NCI-H2196 treated with DMSO at 0.1 percent for 48 hours (cell line): ENCODE results near the gene CUX1.
A peak's percentile ranks its signal among the peaks of the same experiment; 100 is the strongest.
"Not testable (repeated sequence)": the region's sequence is repeated elsewhere in the genome, so short reads cannot be mapped to it uniquely, and the experiment has no call there.

Experiments
- DNase-seq: peaks from one replicate; lab custom pipeline; 2025; ENCODE audit not compliant: unreplicated experiment; lab: John Stamatoyannopoulos, UW

CUX1 gene

DNA sequence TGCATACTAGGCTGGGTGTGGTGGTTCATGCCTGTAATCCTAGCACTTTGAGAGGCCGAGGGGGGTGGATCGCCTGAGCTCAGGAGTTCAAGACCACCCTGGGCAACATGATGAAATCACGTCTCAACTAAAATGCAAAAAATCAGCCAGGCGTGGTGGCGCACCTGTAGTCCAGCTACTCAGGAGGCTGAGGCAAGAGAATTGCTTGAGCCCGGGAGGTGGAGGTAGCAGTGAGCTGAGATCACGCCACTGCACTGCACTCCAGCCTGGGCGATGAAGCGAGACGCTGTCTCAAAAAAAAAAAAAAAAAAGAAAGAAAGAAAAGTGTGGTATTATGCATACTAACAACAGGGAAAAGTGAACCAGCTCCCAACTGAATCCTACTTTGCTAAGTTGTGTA, 19.3 kb upstream of the CUX1 start:
- not testable (repeated sequence) for DNase-seq

DNA sequence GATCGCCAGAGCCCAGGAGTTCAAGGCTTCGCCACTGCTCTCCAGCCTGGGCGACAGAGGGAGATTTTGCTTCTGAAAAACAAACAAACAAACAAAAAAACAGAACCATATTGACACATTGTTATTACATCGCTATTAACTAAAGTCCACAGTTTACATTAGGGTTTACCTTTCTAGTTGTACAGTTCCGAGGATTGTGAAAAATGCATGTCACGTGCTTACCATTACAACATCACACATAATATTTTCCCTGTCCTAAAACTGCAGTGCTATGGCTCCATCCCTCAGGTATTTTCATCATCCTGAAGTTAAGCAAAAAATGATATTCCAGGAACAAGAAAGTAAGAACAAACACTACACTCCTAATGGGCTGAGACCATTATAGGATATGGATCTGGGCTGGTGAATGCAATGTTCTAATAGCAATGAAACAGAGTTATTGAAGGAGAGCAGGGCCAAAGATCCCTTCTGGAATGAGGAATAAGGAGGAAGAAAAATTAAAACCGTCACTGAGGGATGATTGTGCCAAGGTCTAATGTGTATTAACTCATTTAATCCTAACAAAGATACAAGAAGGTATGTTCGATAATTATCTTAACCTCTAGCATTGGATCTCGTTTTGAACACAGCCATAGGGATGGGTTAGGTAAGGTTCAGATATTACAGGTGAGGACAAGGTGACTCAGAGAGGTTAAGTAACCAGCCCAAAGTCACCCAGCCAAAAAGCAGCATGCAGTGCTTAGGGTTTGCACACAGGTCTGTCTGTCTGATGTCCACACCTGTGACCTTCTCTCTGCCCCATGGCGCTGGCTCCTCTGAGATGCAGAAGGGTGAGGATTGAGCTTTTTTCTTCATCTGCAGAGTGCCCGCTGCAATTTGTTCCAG, 14.0 kb upstream of the CUX1 start:
- DNase-seq: no peak

DNA sequence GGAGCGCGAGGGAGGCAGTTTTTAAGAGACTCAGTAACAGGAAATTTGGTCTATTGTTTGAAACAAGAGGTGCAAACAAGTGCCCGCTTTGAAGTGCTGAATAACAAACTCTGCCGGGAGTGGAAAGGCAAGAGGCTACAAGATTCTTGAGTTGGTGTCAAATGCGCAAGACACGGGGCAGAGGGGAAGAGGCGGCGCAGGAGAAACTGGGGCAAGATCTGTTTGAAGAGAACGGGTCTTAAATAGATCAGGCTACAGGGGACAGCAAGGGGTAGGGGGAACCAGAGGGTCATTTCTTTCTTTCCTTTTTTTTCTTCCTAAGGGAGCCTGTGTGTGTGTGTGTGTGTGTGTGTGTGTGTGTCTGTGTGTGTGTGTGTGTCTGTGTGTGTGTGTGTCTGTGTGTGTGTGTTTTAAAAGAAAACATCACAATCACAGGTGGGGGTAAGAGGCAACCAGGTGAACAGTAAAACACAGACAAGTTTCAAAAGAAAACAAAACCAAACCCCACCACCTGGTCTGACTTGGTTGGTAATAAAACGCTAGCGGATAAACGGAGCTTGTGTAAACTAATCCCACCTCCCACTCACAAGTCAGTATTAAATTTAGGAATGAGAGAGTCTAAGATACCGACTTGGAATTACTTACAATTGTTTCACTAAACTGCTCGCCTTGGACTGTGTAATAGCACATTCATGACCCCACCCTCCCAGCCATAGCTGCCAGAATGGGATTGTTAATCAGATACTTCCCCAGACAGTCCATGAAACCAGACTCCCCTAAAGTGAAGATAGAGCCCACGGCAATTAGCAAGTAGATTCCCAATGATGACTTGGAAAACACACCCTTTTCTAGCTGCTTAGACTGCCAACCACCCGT, 13.1 kb upstream of the CUX1 start:
- DNase-seq: no peak

DNA sequence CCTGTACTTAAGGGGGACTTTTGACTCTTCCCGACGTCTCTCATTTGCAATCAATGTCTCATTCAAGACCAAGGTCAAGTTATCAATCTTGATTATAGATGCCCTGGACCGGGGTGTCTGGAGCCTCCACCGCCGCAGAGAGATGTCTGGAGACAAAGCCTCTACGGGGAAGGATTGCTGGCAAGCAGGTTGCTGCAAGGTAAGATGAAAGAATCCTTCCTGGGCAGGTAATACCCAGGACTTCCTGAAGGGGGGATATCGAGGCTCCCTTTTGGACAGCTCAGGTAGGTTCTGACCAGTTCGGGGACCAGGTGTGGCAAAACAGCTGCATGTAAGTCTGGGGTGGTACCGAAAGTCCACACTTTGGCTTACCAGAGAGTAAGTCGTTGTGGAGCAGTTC, 12.5 kb upstream of the CUX1 start:
- no peak for DNase-seq

DNA sequence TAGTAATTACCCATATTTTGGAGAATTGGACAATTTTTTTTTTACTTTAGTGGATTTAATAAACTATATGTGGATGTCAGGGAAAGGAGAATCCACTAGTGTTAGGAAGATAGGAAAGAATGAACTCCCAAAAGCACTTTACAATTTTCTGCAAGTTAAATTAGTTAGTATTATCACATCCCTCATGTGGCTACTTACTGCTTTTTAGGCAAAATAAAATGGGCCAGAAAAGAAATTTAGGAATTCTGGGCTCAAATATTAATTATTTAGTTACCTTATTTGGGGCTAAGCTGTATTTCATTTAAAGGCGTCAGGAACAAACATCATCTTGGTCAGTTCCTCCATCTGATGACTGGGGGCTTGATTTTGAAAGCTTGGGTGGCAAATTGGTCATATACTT, 4.8 kb upstream of the CUX1 start:
- DNase-seq: no peak

DNA sequence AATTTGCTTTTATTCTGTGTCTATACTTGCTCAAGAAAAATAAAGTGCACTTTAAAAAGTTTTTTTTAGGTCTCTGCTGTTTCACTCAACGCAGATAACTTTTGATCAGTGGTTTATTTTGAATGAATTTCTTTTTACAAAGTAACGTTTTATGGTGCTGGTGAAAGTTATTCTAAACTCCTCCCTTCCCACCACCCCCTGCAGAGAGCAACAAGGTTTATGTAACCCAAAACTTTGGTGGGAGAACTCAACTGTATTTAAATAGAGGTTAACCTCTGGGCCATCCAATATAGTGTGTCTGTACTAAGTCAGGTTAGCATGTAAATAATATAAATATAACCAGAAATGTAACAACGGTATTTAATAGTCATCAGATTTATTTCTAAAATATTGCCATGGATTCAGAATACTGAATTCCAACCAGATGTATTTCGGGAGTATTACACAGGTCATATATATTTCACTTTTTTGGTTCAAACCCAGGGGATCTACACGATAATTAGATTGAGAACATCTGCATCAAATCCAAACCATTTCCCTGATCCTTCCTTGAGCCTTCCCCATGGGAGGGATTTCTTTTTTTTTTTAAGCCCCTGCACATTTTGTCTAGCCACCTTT, 3.9 kb upstream of the CUX1 start:
- no peak for DNase-seq

DNA sequence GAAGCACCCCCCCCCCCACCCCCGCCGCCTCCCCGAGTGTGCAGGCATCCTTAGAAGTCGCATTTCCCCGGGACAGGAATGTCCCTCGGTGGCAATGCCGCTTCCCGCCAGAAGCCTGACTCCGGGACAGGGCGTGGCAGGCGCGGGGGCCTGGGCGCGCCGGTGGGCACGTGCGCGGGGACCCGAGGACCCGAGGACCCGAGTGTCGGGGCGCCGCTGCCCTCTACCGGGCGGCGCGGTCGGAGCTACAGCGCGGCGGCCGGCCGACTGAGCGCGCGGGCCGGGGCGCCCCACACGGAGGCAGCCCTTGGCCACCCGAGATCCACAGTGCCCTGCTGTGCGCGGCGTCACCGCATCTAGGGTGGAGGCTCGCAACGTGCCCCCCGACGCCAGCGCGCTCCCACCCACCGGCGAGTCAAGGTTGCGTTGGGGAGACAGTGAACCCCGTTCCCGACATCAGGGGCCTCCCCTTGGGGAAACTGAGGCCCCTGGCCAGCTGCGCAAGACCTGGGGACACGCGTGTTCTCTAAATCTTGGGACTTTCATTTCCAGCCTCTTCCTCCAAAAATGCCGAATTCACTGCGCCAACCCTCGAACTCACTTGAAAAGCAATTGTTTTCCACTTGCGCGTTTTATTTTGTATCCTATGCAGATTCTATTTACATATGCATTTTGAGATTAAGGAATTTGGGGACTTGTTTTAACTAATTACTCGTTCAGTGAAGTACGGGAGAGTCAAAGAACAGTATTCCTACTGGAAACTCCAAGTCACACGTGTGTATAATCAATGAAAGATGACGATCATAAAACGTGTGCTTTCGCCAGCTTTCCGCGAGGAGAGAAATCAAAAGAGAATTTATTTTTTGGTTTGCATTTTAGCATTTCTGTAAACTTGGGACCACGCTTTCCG, 3.1 kb upstream of the CUX1 start:
- DNase-seq: peak; percentile 37

DNA sequence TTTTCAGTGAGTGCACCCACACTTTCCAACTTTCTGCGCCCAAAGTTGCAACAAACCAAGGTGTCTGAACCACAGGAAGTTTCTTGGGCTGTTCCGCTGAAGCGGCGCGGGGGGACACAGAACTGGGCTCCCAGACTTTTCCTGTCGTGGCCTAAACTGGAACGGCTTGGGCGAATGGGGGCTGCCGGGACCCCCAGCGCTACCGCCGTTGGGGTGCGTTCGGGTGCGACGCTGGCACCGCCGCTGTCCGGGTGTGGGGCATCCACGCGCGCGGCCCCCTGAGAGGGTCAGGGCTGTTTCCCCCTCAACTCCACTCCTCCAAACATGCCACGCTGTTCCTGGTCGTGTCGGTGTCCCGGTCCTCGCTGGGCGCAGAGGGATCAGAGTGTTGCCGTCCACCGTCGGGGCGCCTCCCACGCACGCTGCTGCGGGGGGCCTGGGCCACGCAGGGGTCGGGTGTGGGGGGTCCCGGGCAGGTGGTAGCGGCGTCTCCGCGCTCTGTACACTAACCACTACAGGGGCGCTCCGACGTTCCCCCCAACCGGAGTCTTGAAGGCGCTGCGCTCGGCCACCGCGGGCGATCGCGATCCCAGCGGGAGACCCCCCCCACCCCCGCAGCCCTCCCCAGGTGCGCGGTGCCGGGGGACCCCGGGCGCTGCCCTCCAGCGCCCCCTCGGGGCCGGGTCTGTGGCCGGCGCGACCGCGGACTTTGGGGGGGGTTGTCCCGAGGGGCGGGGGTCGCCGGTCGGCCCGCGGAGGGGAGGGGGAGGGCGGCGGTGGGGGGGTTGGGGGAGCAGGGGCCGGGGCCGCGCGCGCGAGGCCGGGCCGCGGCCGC, 2.2 kb upstream of the CUX1 start:
- no peak for DNase-seq

DNA sequence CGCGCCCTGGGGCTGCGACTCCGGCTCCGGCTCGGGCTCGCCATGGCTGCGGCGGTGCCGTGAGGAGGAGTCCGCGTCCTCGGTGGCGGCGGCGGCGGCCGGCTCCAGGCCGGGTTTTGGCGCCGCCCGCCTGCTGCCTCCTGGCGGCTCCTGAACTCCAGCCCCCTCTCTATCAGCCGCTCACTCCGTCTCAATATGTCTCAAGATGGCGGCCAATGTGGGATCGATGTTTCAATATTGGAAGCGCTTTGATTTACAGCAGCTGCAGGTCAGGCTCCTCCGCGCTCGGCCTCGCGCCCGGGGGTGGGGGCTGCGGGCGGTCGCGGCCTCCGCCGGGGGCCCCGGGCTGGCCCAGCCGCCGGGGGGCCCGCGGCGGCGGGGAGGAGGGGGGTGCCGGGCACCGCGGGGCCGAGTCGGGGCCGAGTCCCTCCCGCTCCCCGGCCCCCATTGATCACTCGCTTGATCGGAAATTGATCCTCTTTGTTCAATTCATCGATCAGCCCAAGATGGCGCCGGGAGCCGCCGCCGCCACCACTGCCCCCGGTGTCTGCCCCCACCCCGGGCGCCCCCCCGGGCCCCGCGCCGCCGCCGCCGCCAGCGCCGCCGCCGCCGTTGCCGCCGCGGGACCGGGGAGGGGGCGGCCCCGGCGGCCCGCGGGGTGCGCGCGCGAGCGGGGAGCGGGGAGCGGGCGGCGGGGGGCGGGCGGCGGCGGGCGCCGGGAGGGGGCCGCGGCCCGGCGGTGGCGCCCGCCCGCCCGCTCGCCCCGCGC, 1.4 kb upstream of the CUX1 start:
- DNase-seq: peak; percentile 34

DNA sequence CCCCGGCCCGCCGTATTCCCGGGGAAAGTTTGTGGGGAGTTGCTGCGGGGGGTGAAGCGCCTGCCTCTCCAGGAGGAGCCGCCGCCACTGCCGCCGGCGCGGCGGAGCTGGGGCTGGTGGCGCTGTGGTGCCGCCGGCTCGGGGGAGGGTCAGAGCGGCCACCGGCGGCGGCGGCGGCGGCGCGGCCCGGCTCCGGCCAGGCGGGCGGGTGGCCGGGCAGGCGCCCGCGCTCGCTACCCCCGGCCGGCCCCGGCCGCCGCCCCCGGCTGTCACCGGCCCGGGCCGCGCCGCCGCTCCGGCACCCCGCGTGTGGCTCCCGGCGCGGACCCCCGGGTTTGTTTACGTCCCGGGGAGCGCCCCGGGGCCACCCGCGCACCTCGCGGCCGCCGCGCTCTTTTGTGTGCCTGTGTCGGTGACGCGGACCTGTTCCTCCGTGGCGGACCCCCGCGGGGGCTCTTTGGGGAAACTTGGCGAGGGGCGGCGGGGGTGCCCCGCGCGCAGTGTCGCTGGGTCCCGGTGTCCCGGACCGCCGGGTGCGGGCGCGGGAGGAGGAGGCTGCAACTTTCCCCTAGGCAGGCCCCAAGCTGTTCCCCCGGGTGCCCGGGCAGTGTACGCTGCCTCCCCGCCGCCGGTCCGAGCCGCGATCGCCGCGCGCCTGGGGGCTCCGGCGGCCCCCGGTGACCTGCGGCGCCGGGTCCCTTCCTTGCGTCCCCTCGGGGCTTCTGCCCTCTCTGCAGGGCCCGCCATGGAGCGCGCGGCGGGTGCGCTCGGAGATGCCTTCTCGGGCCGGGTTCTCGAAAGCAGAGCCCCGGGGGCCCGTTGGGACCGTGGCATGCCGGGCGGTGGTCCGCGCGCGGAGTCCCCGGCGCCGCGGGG, 593 bp upstream of the CUX1 start:
- no peak for DNase-seq

DNA sequence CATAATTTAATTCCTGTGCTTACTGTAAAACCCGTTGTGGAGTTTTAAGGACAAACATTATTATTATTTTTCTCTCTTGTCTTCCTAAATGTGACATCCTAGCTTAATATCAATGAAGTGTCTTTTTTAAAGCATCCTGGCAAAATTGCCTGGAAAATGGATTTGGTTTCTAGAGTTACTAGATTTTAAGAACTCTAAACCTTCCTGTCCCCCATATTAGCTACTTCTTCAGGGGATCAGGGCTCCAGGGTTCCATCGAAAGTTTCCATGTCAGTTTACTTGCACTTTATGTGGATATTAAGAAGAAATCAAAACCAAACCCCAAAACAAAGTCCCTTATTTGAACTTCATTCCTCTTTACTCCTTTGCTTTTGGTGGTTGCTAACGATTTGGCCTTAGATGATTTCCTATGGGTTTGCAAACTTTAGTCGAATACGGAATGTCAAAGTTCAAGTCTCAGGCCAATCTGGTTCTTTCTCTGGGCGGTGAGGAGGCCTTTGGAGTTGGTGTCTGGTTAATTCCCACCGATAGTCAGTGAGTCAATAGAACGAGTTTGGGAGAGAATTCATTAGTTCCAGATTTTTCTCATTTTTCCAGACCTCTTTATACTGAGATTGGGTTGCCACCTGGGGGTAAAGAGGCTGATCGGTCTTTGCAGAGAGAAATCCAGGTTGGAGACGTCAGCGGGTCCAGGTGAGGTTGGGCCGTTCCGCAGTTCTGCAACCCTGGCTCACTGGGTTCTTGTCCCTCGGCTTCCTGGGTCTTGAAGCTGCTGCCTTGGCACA, 1.1 kb downstream of the CUX1 start:
- no peak for DNase-seq

DNA sequence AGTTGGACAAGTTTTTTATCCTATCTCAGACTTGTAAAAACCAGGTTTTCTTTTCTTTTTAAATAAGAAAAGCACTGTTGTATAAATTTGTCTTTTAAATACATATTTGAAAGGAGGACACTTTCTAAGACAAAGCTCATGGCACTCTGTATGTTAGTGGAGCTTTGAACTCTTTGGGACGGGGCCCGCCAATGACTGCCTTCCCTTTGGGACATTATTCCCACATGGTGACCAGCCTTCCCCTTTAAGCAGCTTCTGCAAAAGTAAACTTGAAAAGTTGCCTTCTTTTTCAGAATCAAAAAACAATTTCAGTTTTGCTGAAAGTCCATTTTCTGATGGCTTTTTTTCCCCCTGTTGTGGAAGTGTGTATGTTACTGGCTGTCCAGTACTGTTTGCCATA, 1.8 kb downstream of the CUX1 start:
- no peak for DNase-seq

DNA sequence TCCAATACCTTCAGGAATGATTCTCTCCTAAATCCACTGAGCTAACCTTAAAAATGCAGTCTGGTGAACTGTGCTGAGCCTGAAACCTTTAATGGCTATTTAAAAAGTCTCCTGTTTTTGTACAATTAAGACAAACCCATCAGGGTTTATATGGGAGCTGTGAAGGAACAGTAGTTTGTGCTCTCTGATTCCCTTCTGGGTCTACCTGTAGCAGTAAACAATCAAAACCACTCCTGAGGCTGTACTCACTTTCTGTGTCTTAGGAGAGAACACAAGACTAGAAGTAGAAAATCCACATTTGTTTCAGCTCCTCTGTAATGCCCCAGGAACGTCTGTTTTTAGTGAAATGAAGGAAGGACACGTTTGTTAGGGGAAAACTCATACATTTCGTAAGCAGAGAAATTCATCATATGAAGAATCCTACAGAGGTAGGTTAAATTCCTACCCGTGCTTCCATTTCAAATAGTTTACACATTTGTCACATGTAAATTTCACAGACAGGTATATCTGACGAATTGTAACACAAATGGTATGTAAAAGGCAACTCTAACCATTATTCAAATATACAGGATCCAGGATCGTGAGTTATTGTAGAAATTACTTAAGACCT, 2.6 kb downstream of the CUX1 start:
- DNase-seq: no peak

DNA sequence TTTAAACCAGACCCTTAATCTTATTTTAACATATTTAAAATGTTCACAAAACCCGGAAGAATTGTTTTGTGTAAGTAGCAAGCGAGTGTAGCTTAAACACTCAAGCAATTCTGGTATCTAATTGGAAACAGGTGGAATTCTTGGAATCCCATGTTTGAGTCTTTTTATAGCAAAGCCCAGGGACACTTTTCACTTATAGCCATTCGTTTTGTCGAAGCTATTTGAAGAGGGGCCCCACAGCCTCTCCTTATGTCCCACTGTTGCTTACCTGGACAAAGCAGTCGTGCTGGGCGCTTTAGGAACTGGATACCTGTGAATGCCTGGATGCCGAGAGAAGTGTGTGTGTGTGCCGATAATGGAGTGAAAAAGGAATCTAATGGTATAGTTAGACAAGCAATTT, 3.3 kb downstream of the CUX1 start:
- no peak for DNase-seq

DNA sequence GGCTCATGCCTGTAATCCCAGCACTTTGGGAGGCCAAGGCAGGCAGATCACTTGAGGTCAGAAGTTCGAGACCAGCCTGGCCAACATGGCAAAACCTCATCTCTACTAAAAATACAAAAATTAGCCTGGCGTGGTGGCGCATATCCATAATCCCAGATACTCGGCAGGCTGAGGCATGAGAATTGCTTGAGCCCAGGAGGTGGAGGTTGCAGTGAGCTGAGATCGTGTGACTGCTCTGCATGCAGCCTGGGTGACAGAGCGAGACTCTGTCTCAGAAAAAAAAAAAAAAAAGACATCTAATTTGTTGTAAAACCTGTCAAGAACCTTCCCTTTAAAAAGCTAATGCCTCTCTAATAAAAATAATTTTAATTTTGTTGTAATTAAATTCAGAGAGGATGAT, 5.2 kb downstream of the CUX1 start:
- DNase-seq: not testable (repeated sequence)

DNA sequence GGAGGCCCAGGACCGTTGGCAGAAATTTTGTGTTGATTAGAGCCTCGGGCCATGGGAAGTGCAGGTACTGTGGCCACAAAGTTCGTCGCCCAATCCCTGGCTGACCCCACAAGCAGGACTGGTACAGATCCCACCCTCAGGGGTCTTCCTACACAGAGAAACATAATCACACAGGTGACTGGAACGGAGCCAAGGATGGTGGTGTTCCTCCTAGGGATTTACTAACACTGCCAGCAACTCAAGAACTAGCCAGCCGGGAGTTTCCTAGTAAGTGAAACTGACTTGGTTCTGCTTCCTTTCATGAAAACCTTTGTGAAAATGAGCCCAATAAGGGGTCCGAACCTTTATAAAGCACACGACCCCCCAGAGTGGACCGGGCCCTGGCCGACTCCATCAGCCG, 5.7 kb downstream of the CUX1 start:
- DNase-seq: no peak

DNA sequence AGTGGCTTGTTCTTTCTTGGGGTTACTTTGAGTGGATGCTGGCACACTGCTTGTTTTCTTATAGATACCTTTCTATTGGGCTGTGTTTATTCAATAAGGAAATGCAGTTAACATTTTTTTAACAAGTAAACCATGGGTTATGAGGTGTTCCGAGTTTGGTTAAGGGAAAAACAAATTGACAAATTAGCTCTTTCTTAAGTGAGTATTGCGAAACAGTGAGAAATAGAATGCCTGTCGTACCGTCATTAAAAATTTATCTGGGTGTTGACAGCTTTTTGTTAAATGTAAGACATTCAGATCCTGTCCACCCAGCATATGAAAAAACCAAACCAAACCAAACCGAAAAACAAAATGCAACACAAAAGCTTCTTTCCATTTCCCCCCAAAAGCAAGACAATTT, 6.2 kb downstream of the CUX1 start:
- DNase-seq: no peak
